Measurements from ENCODE around the gene FBRSL1.

The FBRSL1 gene

GRCh38 chr12:132558861-132559623 is 69.1 kb downstream of the FBRSL1 start:
- H4K91ac ChIP-seq (ENCODE audit: low read depth, low read length, poor library complexity) = no peak overlapping the region
- no CpG with 5 or more reads among the region's 45 CpGs for WGBS, 2 donors (ENCODE audit: extremely low coverage in 2 of 2, insufficient read length in 2 of 2, insufficient replicate concordance in 1 of 2)
- no peak for DNase-seq (ENCODE audit: low spot score)
- no peak overlapping the region for H4K8ac ChIP-seq (ENCODE audit: low read depth, low read length)
- peak overlapping the region; percentile 79 for H2AK5ac ChIP-seq (ENCODE audit: low read depth, low read length)
- peak overlapping the region; percentile 80 for H3K4me2 ChIP-seq (ENCODE audit: insufficient read depth, low read length, poor library complexity, severe bottlenecking)
- no peak overlapping the region for H3K14ac ChIP-seq (ENCODE audit: low read length)
- H3K36me3 ChIP-seq (replicated peaks in 1 of 2; ENCODE audit: control insufficient read depth in 2 of 2, insufficient read depth in 2 of 2, low read length in 2 of 2) = peaks cover 0 to 4% of the 10 kb centered on the region in 2 donors
- peak overlapping the region; percentile 89 for H2BK15ac ChIP-seq (ENCODE audit: low read length)
- H3K9me3 ChIP-seq (replicated peaks in 1 of 2; ENCODE audit: control insufficient read depth in 2 of 2, insufficient read depth in 1 of 2, low read depth in 1 of 2, low read length in 2 of 2) = no peaks in the 10 kb centered on the region
- H3K4ac ChIP-seq (ENCODE audit: low read length) = no peak overlapping the region
- peak overlapping the region; percentile 24 for H2BK5ac ChIP-seq (ENCODE audit: low read length)
- peak overlapping the region; percentile 31 for H3K23ac ChIP-seq (ENCODE audit: low read depth, low read length, poor library complexity)
- H2BK120ac ChIP-seq (ENCODE audit: low read depth, low read length) = no peak overlapping the region
- peaks cover 24% of the 10 kb centered on the region for H3K79me1 ChIP-seq (ENCODE audit: low read depth, low read length)
- H3K4me1 ChIP-seq (ENCODE audit: control insufficient read depth in 2 of 2, insufficient read depth in 1 of 2, low read depth in 1 of 2, low read length in 2 of 2) = peaks cover 11 to 15% of the 10 kb centered on the region in 2 donors
- H3K4me3 ChIP-seq (ENCODE audit: low read length in 2 of 2) = peak overlapping the region in 1 of 2 donors; percentile 72
- peak overlapping the region; percentile 27 for H3K18ac ChIP-seq (ENCODE audit: low read length)
- no peaks in the 10 kb centered on the region for H3K27me3 ChIP-seq (ENCODE audit: control insufficient read depth in 3 of 3, insufficient read depth in 3 of 3, low read depth in 1 of 3, low read length in 3 of 3)
- peak overlapping the region; percentile 85 for H2AFZ ChIP-seq (ENCODE audit: low read length)
- H3K27ac ChIP-seq (replicated peaks; ENCODE audit: low read length) = no peak overlapping the region
- H2BK12ac ChIP-seq (ENCODE audit: low read length) = peak overlapping the region; percentile 46
- H3K9ac ChIP-seq (ENCODE audit: low read depth, low read length, poor library complexity) = peak overlapping the region; percentile 12

GRCh38 chr12:132559652-132560363 is 69.9 kb downstream of the FBRSL1 start:
- Histone ChIP-seq H3K4me1 (ENCODE audit: control insufficient read depth in 2 of 2, insufficient read depth in 1 of 2, low read depth in 1 of 2, low read length in 2 of 2) (peaks cover 11 to 15% of the 10 kb centered on the region in 2 donors), H2BK15ac (ENCODE audit: low read length) (peak overlapping the region; percentile 89), H3K27me3 (ENCODE audit: control insufficient read depth in 3 of 3, insufficient read depth in 3 of 3, low read depth in 1 of 3, low read length in 3 of 3) (no peaks in the 10 kb centered on the region), H3K4me2 (ENCODE audit: insufficient read depth, low read length, poor library complexity, severe bottlenecking) (peak overlapping the region; percentile 90), H3K27ac (replicated peaks; ENCODE audit: low read length) (peak overlapping the region; percentile 64), H2BK5ac (ENCODE audit: low read length) (peak overlapping the region; percentile 39), H3K23ac (ENCODE audit: low read depth, low read length, poor library complexity) (peak overlapping the region; percentile 83), H4K91ac (ENCODE audit: low read depth, low read length, poor library complexity) (no peak overlapping the region), H2BK120ac (ENCODE audit: low read depth, low read length) (no peak overlapping the region), H3K4me3 (ENCODE audit: low read length in 2 of 2) (peak overlapping the region; percentile 72 to 95), H3K9ac (ENCODE audit: low read depth, low read length, poor library complexity) (peak overlapping the region; percentile 91), H3K9me3 (replicated peaks in 1 of 2; ENCODE audit: control insufficient read depth in 2 of 2, insufficient read depth in 1 of 2, low read depth in 1 of 2, low read length in 2 of 2) (no peaks in the 10 kb centered on the region), H3K79me1 (ENCODE audit: low read depth, low read length) (peaks cover 27% of the 10 kb centered on the region), H2AK5ac (ENCODE audit: low read depth, low read length) (peak overlapping the region; percentile 79), H3K36me3 (replicated peaks in 1 of 2; ENCODE audit: control insufficient read depth in 2 of 2, insufficient read depth in 2 of 2, low read length in 2 of 2) (peaks cover 2 to 7% of the 10 kb centered on the region in 2 donors), H3K18ac (ENCODE audit: low read length) (peak overlapping the region; percentile 95), H4K8ac (ENCODE audit: low read depth, low read length) (no peak overlapping the region), H2AFZ (ENCODE audit: low read length) (peak overlapping the region; percentile 87), H3K14ac (ENCODE audit: low read length) (peak overlapping the region; percentile 82), H3K4ac (ENCODE audit: low read length) (peak overlapping the region; percentile 96), H2BK12ac (ENCODE audit: low read length) (peak overlapping the region; percentile 41)
- DNase-seq (ENCODE audit: low spot score) = no peak
- no CpG with 5 or more reads among the region's 98 CpGs for WGBS, 2 donors (ENCODE audit: extremely low coverage in 2 of 2, insufficient read length in 2 of 2, insufficient replicate concordance in 1 of 2)

GRCh38 chr12:132560364-132560613 is 70.3 kb downstream of the FBRSL1 start:
- H3K36me3 ChIP-seq (replicated peaks in 1 of 2; ENCODE audit: control insufficient read depth in 2 of 2, insufficient read depth in 2 of 2, low read length in 2 of 2) = peaks cover 4 to 12% of the 10 kb centered on the region in 2 donors
- peak overlapping the region; percentile 39 for H2BK5ac ChIP-seq (ENCODE audit: low read length)
- peak overlapping the region; percentile 90 for H3K4me2 ChIP-seq (ENCODE audit: insufficient read depth, low read length, poor library complexity, severe bottlenecking)
- H3K9ac ChIP-seq (ENCODE audit: low read depth, low read length, poor library complexity) = peak overlapping the region; percentile 97
- no peak overlapping the region for H2BK120ac ChIP-seq (ENCODE audit: low read depth, low read length)
- peak overlapping the region; percentile 87 for H2AFZ ChIP-seq (ENCODE audit: low read length)
- H3K9me3 ChIP-seq (replicated peaks in 1 of 2; ENCODE audit: control insufficient read depth in 2 of 2, insufficient read depth in 1 of 2, low read depth in 1 of 2, low read length in 2 of 2) = peaks cover 0 to under 1% of the 10 kb centered on the region in 2 donors
- H2AK5ac ChIP-seq (ENCODE audit: low read depth, low read length) = peak overlapping the region; percentile 77
- peak overlapping the region; percentile 89 for H2BK15ac ChIP-seq (ENCODE audit: low read length)
- no CpG with 5 or more reads among the region's 36 CpGs for WGBS, 2 donors (ENCODE audit: extremely low coverage in 2 of 2, insufficient read length in 2 of 2, insufficient replicate concordance in 1 of 2)
- no peak overlapping the region for H4K8ac ChIP-seq (ENCODE audit: low read depth, low read length)
- peak overlapping the region; percentile 83 for H3K23ac ChIP-seq (ENCODE audit: low read depth, low read length, poor library complexity)
- peaks cover 0 to under 1% (median 0%) of the 10 kb centered on the region in 3 experiments for H3K27me3 ChIP-seq (ENCODE audit: control insufficient read depth in 3 of 3, insufficient read depth in 3 of 3, low read depth in 1 of 3, low read length in 3 of 3)
- peaks cover 11 to 15% of the 10 kb centered on the region in 2 donors for H3K4me1 ChIP-seq (ENCODE audit: control insufficient read depth in 2 of 2, insufficient read depth in 1 of 2, low read depth in 1 of 2, low read length in 2 of 2)
- no peak overlapping the region for H2BK12ac ChIP-seq (ENCODE audit: low read length)
- peak overlapping the region; percentile 91 for H3K14ac ChIP-seq (ENCODE audit: low read length)
- peaks cover 29% of the 10 kb centered on the region for H3K79me1 ChIP-seq (ENCODE audit: low read depth, low read length)
- DNase-seq (ENCODE audit: low spot score) = no peak
- peak overlapping the region; percentile 95 for H3K18ac ChIP-seq (ENCODE audit: low read length)
- no peak overlapping the region for H4K91ac ChIP-seq (ENCODE audit: low read depth, low read length, poor library complexity)
- H3K27ac ChIP-seq (replicated peaks; ENCODE audit: low read length) = peak overlapping the region; percentile 64
- H3K4ac ChIP-seq (ENCODE audit: low read length) = peak overlapping the region; percentile 96
- H3K4me3 ChIP-seq (ENCODE audit: low read length in 2 of 2) = peak overlapping the region; percentile 72 to 95
